Measurements from ENCODE around the gene IL4. TPM values are rescaled to one million over a fixed set of nuclear protein-coding genes. Genes with fewer than 3 reads are reported as not detected.

Gene IL4
- polyA plus RNA-seq, 3 donors: not detected

GRCh38 chr5:132680780-132681475, 7.1 kb downstream of the IL4 start:
- no peak for TF ChIP-seq CTCF (IDR thresholded peaks at IDR 0.05)
- intact Hi-C loops (cut with micrococcal nuclease): no loop called here
- H3K4me3 Mint-ChIP-seq: peak overlapping the region in 1 of 2 donors; percentile 40

GRCh38 chr5:132681476-132681831, 7.7 kb downstream of the IL4 start:
- TF ChIP-seq CTCF (IDR thresholded peaks at IDR 0.05): no peak
- Histone ChIP-seq H3K36me3 (replicated peaks in 1 of 2; ENCODE audit: control insufficient read depth in 1 of 2, insufficient read depth in 2 of 2, low read length in 2 of 2) (no peaks in the 10 kb centered on the region), H3K9me3 (replicated peaks in 1 of 2; ENCODE audit: control insufficient read depth in 1 of 2, insufficient read depth in 1 of 2, low read length in 2 of 2) (no peaks in the 10 kb centered on the region), H3K4me3 (replicated peaks in 1 of 3; ENCODE audit: low read depth in 2 of 3, low read length in 3 of 3) (no peak overlapping the region), H2AFZ (ENCODE audit: insufficient read depth, low read depth, low read length, poor library complexity, severe bottlenecking) (no peak overlapping the region), H3K27ac (ENCODE audit: low read depth in 1 of 2, low read length in 2 of 2) (no peak overlapping the region), H3K9ac (ENCODE audit: insufficient read depth, low read length, poor library complexity, severe bottlenecking) (no peak overlapping the region), H3K79me2 (ENCODE audit: insufficient read depth, low read length) (no peaks in the 10 kb centered on the region), H3K4me1 (ENCODE audit: control insufficient read depth in 1 of 2, insufficient read depth in 2 of 2, low read length in 2 of 2) (no peaks in the 10 kb centered on the region), H4K20me1 (ENCODE audit: insufficient read depth, low read length) (no peaks in the 10 kb centered on the region), H3K27me3 (ENCODE audit: control insufficient read depth in 2 of 2, insufficient read depth in 2 of 2, low read length in 2 of 2) (no peaks in the 10 kb centered on the region), H3K4me2 (replicated peaks; ENCODE audit: extremely low read depth, low read length, poor library complexity, severe bottlenecking) (no peak overlapping the region)
- WGBS (ENCODE audit: insufficient coverage): 100% methylated on average over 1 of the region's 2 CpGs
- Mint-ChIP-seq H3K27me3 (ENCODE audit: low read depth in 3 of 3) (peaks cover 0 to 6% (median 0%) of the 10 kb centered on the region in 3 donors), H3K27ac (peak overlapping the region in 1 of 7 donors; percentile 47), H3K4me3 (no peak overlapping the region), H3K36me3 (no peaks in the 10 kb centered on the region), H3K4me1 (peaks cover 5% of the 10 kb centered on the region), H3K9me3 (no peaks in the 10 kb centered on the region)
- DNase-seq: no peak
- intact Hi-C loops (cut with micrococcal nuclease): no loop called here

More at GRCh38 chr5:132680780-132681475, 7.1 kb downstream of the IL4 start:
- Histone ChIP-seq H3K4me2 (replicated peaks; ENCODE audit: extremely low read depth, low read length, poor library complexity, severe bottlenecking) (no peak overlapping the region), H4K20me1 (ENCODE audit: insufficient read depth, low read length) (no peaks in the 10 kb centered on the region), H3K27me3 (ENCODE audit: control insufficient read depth in 2 of 2, insufficient read depth in 2 of 2, low read length in 2 of 2) (no peaks in the 10 kb centered on the region), H2AFZ (ENCODE audit: insufficient read depth, low read depth, low read length, poor library complexity, severe bottlenecking) (no peak overlapping the region), H3K9me3 (replicated peaks in 1 of 2; ENCODE audit: control insufficient read depth in 1 of 2, insufficient read depth in 1 of 2, low read length in 2 of 2) (no peaks in the 10 kb centered on the region), H3K4me3 (replicated peaks in 1 of 3; ENCODE audit: low read depth in 2 of 3, low read length in 3 of 3) (no peak overlapping the region), H3K79me2 (ENCODE audit: insufficient read depth, low read length) (no peaks in the 10 kb centered on the region), H3K9ac (ENCODE audit: insufficient read depth, low read length, poor library complexity, severe bottlenecking) (no peak overlapping the region), H3K27ac (ENCODE audit: low read depth in 1 of 2, low read length in 2 of 2) (no peak overlapping the region), H3K4me1 (ENCODE audit: control insufficient read depth in 1 of 2, insufficient read depth in 2 of 2, low read length in 2 of 2) (no peaks in the 10 kb centered on the region), H3K36me3 (replicated peaks in 1 of 2; ENCODE audit: control insufficient read depth in 1 of 2, insufficient read depth in 2 of 2, low read length in 2 of 2) (no peaks in the 10 kb centered on the region)
- no peak for DNase-seq
- H3K4me1 Mint-ChIP-seq: peaks cover 5% of the 10 kb centered on the region
- H3K27me3 Mint-ChIP-seq (ENCODE audit: low read depth in 3 of 3): peaks cover 0 to 6% (median 0%) of the 10 kb centered on the region in 3 donors
- no peak overlapping the region for H3K27ac Mint-ChIP-seq
- H3K9me3 Mint-ChIP-seq: no peaks in the 10 kb centered on the region
- 91% methylated on average over 7 of the region's 8 CpGs for WGBS (ENCODE audit: insufficient coverage)
- no peaks in the 10 kb centered on the region for H3K36me3 Mint-ChIP-seq
